Measurements from ENCODE around the gene ABCA1. TPM values are rescaled to one million over a fixed set of nuclear protein-coding genes. Genes with fewer than 3 reads are reported as not detected.

Gene ABCA1
- polyA plus RNA-seq, 3 donors = 2.0 to 5.1 (median 2.7) TPM

DNA sequence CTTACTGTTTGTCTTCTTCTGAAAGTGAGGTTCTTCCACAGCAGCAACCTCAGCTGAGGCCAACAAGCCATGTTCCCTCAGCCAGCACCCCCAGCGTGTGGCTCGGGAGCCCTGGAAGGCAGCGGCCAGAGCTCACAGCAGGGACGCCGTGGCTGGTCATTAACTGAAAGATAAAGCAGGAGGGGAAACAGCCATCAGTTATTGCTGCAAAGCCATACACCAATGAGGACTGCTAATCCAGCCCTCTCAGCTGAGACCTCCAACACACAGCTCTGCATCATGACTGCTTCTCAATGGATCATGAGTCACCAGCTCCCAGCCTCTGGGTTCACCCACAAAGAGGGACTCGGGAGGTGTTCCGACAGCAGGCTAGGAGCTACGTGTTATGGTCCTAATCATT lies 24.3 kb downstream of the ABCA1 start:
- Histone ChIP-seq H3K4me1 (ENCODE audit: control insufficient read depth in 1 of 2, insufficient read depth in 2 of 2, low read length in 2 of 2) (peaks cover 0 to 6% of the 10 kb centered on the region in 2 donors), H4K20me1 (ENCODE audit: insufficient read depth, low read length) (peaks cover 78% of the 10 kb centered on the region), H3K27ac (ENCODE audit: low read depth in 1 of 2, low read length in 2 of 2) (no peak overlapping the region), H3K27me3 (ENCODE audit: control insufficient read depth in 2 of 2, insufficient read depth in 2 of 2, low read length in 2 of 2) (no peaks in the 10 kb centered on the region), H3K36me3 (replicated peaks in 1 of 2; ENCODE audit: control insufficient read depth in 1 of 2, insufficient read depth in 2 of 2, low read length in 2 of 2) (peaks cover 4 to 6% of the 10 kb centered on the region in 2 donors), H3K9me3 (replicated peaks in 1 of 2; ENCODE audit: control insufficient read depth in 1 of 2, insufficient read depth in 1 of 2, low read length in 2 of 2) (no peaks in the 10 kb centered on the region), H3K79me2 (ENCODE audit: insufficient read depth, low read length) (no peaks in the 10 kb centered on the region), H3K9ac (ENCODE audit: insufficient read depth, low read length, poor library complexity, severe bottlenecking) (no peak overlapping the region), H3K4me3 (replicated peaks in 1 of 3; ENCODE audit: low read depth in 2 of 3, low read length in 3 of 3) (no peak overlapping the region), H3K4me2 (replicated peaks; ENCODE audit: extremely low read depth, low read length, poor library complexity, severe bottlenecking) (no peak overlapping the region), H2AFZ (ENCODE audit: insufficient read depth, low read depth, low read length, poor library complexity, severe bottlenecking) (no peak overlapping the region)
- H3K9me3 Mint-ChIP-seq = no peaks in the 10 kb centered on the region
- H3K27ac Mint-ChIP-seq = no peak overlapping the region
- H3K4me1 Mint-ChIP-seq = peaks cover 17% of the 10 kb centered on the region
- intact Hi-C loops (cut with micrococcal nuclease) = no loop called here
- no peak overlapping the region for H3K4me3 Mint-ChIP-seq
- H3K36me3 Mint-ChIP-seq = peaks cover 40 to 43% of the 10 kb centered on the region in 2 donors
- TF ChIP-seq, protein P1, sequence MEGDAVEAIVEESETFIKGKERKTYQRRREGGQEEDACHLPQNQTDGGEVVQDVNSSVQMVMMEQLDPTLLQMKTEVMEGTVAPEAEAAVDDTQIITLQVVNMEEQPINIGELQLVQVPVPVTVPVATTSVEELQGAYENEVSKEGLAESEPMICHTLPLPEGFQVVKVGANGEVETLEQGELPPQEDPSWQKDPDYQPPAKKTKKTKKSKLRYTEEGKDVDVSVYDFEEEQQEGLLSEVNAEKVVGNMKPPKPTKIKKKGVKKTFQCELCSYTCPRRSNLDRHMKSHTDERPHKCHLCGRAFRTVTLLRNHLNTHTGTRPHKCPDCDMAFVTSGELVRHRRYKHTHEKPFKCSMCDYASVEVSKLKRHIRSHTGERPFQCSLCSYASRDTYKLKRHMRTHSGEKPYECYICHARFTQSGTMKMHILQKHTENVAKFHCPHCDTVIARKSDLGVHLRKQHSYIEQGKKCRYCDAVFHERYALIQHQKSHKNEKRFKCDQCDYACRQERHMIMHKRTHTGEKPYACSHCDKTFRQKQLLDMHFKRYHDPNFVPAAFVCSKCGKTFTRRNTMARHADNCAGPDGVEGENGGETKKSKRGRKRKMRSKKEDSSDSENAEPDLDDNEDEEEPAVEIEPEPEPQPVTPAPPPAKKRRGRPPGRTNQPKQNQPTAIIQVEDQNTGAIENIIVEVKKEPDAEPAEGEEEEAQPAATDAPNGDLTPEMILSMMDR (IDR thresholded peaks at IDR 0.05) = no peak
- DNase-seq = no peak
- no peaks in the 10 kb centered on the region for H3K27me3 Mint-ChIP-seq (ENCODE audit: low read depth in 3 of 3)
- WGBS (ENCODE audit: insufficient coverage) = 100% methylated on average over 3 of the region's 8 CpGs

DNA sequence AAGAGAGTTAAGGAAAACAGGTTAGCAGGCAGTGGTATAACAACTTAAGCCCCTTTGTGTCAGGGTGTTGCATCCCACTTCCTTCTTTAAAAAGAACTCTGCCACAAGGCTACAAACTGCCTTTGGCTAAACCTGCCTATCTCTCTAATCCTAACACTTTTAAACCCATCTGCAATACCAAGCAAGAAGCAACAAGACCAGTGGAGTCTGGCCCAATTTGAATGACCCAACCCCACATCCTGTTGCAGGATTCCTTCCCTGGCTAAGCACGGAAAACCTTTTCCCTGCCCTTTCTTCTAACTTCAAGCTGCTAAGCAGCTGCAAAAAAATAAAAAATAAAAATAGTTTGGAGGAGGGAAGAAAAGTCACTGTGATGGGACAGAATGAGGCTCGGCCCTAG lies 27.1 kb downstream of the ABCA1 start:
- Histone ChIP-seq H2AFZ (ENCODE audit: insufficient read depth, low read depth, low read length, poor library complexity, severe bottlenecking) (no peak overlapping the region), H3K36me3 (replicated peaks in 1 of 2; ENCODE audit: control insufficient read depth in 1 of 2, insufficient read depth in 2 of 2, low read length in 2 of 2) (peaks cover 4 to 7% of the 10 kb centered on the region in 2 donors), H4K20me1 (ENCODE audit: insufficient read depth, low read length) (peaks cover 59% of the 10 kb centered on the region), H3K4me1 (ENCODE audit: control insufficient read depth in 1 of 2, insufficient read depth in 2 of 2, low read length in 2 of 2) (peaks cover 0 to 6% of the 10 kb centered on the region in 2 donors), H3K9ac (ENCODE audit: insufficient read depth, low read length, poor library complexity, severe bottlenecking) (no peak overlapping the region), H3K9me3 (replicated peaks in 1 of 2; ENCODE audit: control insufficient read depth in 1 of 2, insufficient read depth in 1 of 2, low read length in 2 of 2) (no peaks in the 10 kb centered on the region), H3K79me2 (ENCODE audit: insufficient read depth, low read length) (no peaks in the 10 kb centered on the region), H3K27me3 (ENCODE audit: control insufficient read depth in 2 of 2, insufficient read depth in 2 of 2, low read length in 2 of 2) (no peaks in the 10 kb centered on the region), H3K4me2 (replicated peaks; ENCODE audit: extremely low read depth, low read length, poor library complexity, severe bottlenecking) (no peak overlapping the region), H3K4me3 (replicated peaks in 1 of 3; ENCODE audit: low read depth in 2 of 3, low read length in 3 of 3) (no peak overlapping the region), H3K27ac (ENCODE audit: low read depth in 1 of 2, low read length in 2 of 2) (no peak overlapping the region)
- peaks cover 51 to 54% of the 10 kb centered on the region in 2 donors for H3K36me3 Mint-ChIP-seq
- peaks cover 0 to under 1% (median 0%) of the 10 kb centered on the region in 3 donors for H3K27me3 Mint-ChIP-seq (ENCODE audit: low read depth in 3 of 3)
- H3K27ac Mint-ChIP-seq = no peak overlapping the region
- no CpG with 5 or more reads among the region's 2 CpGs for WGBS (ENCODE audit: insufficient coverage)
- H3K4me1 Mint-ChIP-seq = peaks cover 13% of the 10 kb centered on the region
- no peak for DNase-seq
- TF ChIP-seq, protein P1 (IDR thresholded peaks at IDR 0.05) = no peak
- H3K9me3 Mint-ChIP-seq = no peaks in the 10 kb centered on the region
- no peak overlapping the region for H3K4me3 Mint-ChIP-seq
- intact Hi-C loops (cut with micrococcal nuclease) = no loop called here

Measured in CD14-positive monocyte (primary cell).